ENCODE measurements around the gene FOXL1. TPM values are rescaled to one million over a fixed set of nuclear protein-coding genes. Genes with fewer than 3 reads are reported as not detected.

Gene FOXL1
- total RNA-seq, 1 donor from 2014 or later: 11.6 TPM

DNA sequence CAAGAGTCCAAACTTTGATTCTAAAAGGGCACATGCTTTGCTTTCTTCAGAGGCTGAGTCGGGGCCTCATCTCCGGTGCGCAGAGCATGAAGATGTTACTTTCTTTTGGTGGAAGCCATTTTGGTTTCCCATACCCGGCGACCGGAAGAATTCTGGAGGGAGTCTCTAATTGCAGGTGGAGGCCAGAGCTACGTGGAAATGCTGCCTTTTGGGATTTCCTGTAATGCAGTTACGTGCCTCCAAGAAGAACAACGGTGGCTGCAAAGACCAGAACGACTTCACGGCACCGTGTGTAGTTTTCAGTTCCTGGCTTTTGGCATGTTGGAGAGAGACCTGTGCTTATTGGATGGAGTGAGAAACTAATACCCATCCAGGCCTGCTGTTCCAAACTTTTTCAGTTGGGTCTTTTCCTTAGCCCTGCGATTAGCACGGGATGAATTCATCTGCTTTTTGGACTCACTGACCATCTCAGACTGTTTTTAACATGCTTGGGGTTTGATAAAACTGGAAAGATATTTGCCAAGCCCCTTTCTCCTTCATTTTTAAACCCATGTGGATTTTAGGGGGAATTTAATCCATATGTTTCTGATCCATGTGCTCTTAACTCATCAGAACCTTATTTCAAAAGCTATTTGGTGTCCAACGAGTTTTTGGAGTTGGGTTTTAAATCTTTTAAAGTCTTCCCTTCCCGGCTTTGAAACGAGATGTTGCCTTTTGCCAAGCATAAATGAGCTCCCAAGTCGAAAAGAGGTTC is 19.0 kb downstream of the FOXL1 start:
- H3K4me3 ChIP-seq (ENCODE audit: low read depth, low read length): no peak overlapping the region
- DNase-seq (ENCODE audit: low read depth): no peak
- TF ChIP-seq, protein P1, sequence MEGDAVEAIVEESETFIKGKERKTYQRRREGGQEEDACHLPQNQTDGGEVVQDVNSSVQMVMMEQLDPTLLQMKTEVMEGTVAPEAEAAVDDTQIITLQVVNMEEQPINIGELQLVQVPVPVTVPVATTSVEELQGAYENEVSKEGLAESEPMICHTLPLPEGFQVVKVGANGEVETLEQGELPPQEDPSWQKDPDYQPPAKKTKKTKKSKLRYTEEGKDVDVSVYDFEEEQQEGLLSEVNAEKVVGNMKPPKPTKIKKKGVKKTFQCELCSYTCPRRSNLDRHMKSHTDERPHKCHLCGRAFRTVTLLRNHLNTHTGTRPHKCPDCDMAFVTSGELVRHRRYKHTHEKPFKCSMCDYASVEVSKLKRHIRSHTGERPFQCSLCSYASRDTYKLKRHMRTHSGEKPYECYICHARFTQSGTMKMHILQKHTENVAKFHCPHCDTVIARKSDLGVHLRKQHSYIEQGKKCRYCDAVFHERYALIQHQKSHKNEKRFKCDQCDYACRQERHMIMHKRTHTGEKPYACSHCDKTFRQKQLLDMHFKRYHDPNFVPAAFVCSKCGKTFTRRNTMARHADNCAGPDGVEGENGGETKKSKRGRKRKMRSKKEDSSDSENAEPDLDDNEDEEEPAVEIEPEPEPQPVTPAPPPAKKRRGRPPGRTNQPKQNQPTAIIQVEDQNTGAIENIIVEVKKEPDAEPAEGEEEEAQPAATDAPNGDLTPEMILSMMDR (conservative IDR thresholded peaks at IDR 0.05; ENCODE audit: low read depth, low read length): no peak

DNA sequence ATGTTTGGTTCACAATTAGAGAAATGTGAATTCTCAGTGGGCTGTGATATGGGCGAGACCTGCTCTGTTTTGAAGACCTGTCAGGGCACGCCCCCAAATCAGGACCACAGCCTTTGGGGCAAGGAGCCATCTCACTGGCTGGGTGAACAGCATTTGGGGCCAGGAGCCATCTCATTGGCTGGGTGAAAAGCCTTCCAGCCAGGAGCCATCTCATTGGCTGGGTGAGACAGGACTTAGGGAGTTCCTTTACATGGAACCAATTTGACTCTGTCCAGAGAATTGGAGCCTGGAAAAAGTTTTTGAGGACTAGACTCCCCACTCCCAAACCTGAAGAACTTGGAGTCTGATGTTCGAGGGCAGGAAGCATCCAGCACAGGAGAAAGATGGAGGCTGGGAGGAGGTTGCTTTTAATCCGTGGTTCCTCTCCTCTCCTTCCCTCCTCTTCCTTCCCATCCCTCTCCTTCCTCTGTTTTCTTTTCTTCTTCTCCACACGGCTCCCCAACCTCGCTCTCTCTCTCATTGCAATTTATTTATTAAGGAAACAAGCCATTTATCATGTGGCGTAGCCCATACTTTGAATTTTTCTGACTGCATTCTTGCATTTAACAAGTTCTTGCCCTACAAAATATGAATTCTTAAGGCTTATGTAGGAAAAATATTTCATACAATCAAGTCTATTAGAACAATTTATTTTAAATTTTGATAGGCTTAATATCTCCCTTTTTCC is 19.7 kb downstream of the FOXL1 start:
- no peak overlapping the region for H3K4me3 ChIP-seq (ENCODE audit: low read depth, low read length)
- TF ChIP-seq, protein P1 (conservative IDR thresholded peaks at IDR 0.05; ENCODE audit: low read depth, low read length): no peak
- DNase-seq (ENCODE audit: low read depth): no peak

DNA sequence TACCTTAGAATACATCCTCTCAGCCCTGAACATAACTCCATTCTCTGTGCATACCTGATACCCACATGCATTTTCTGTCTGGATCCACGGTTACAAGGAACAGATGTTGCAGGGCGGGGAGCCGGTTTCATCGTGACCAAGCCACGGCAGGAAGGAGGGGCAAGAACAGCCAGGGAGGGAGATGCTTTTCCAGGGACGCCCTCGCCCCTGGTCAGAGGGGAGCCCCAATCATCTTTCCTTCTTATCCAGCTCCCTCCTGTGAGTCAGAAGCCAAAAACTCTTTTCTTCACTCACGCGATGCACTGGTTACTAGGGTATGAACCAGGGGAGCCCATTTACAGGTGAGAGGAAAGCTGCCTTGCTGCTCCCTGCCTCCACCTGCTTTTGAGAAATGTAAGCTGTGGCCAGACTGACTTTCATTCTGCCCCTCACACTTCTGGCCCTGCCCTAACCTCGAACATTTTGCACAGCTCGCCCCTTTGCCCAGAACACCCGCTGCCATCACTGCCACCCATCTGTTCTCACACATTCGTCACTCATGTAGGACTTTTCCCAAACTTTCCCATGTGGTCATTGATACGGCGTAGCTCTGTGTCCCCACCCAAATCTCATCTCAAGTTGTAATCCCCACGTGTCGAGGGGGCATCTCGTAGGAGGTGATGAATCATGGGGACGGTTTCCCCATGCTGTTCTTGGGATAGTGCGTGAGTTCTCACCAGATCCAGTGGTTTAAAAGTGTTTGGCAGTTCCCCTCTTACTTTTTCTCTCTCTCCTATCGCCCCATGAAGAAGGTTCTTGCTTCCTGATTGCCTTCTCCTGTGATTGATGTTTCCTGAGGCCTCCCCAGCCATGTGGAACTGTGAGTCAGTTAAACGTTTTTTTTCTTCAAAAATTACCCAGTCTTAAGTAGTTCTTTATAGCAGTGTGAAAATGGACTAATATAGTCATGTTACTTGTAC is 20.5 kb downstream of the FOXL1 start:
- TF ChIP-seq, protein P1 (conservative IDR thresholded peaks at IDR 0.05; ENCODE audit: low read depth, low read length): no peak
- no peak overlapping the region for H3K4me3 ChIP-seq (ENCODE audit: low read depth, low read length)
- DNase-seq (ENCODE audit: low read depth): no peak

DNA sequence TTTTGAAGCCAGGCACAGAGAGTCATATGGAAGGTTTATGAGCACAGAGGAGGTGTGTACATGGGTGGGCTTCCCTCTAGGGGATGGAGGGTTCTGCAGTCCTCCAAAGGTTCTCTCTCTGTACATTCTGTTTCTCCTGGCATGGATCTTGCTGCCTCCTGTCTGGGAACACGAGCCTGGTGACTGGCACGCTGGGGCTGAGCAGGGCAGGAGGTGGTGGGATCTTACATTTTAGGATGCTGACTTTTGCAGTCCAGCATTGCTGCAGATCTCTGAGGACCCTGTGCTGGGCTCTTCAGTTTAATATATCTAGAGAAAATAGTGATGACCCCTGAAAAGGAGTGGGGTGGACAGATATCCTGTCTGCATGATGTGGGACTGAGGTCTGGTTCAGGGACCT is 23.0 kb downstream of the FOXL1 start:
- TF ChIP-seq, protein P1 (conservative IDR thresholded peaks at IDR 0.05; ENCODE audit: low read depth, low read length): no peak

DNA sequence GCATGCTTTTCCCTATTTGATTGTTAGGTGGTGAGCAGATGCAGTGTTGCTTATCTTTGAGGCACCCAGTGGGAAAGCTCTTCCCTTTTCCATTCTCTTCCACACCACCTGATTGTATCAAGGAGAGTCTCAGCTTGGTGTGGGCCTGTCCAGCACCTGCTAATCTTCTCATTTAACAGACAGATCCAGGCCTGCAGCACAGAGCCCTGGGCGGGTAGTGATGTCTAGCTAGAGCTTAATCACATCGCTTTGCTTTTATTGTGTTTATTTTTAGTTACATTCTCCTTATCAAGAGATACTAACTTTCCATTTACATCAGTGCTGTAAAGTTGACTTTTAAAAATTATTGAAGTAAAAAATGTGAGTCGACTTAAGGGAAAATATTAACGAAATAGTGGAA is 24.2 kb downstream of the FOXL1 start:
- DNase-seq (ENCODE audit: low read depth): no peak
- TF ChIP-seq, protein P1 (conservative IDR thresholded peaks at IDR 0.05; ENCODE audit: low read depth, low read length): no peak

More for the DNA sequence above, 23.0 kb downstream of the FOXL1 start:
- DNase-seq (ENCODE audit: low read depth): no peak
- no peak overlapping the region for H3K4me3 ChIP-seq (ENCODE audit: low read depth, low read length)

DNA sequence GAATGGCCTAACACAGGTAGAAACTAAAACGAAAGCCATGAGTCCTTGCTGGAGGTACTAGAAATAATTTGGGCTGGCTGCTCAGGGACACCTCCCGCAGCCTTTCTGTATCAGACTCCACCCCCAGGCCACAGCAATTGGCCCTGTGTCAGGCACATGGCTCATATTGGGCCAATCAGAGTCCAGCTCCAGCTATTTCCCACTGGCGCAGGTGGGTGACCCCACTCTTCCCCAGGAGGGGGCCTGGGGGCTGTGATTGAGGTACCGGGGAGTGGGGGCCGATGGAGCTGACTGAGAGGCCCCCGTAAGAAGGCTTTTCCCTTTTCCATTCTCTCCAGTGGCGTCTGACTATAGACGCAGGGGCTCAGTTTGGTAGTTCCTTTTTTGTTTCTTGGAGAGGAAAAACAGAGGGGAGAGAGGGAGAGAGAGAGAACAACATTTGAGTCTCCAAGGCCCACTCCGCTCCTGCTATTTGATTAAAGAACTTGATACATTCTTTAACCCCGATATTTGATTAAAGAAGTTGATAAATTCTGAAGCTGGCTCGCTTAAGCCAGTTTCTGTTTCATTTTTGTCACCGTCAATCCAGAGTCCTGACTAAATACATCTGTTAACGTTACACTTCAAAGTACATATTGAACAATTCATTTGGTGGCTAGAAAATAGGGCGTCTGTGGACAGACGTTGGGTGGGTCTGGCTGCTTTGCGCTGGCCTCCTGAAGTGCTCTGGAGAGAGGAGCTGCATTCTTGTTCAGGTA is 26.3 kb downstream of the FOXL1 start:
- H3K4me3 ChIP-seq (ENCODE audit: low read depth, low read length): no peak overlapping the region
- DNase-seq (ENCODE audit: low read depth): no peak
- TF ChIP-seq, protein P1 (conservative IDR thresholded peaks at IDR 0.05; ENCODE audit: low read depth, low read length): no peak

More for the DNA sequence above, 24.2 kb downstream of the FOXL1 start:
- no peak overlapping the region for H3K4me3 ChIP-seq (ENCODE audit: low read depth, low read length)
